Coronary artery (tissue), 2 donors: Measurements from ENCODE around the gene ACOXL.

ENCODE experiments used
- DNase-seq: peaks from one replicate; pipeline ENCODE4 v3.0.0-alpha.2; 2017; ENCODE audit warnings: low spot score
- H3K27ac ChIP-seq, 2 donors: fragments of 200-600 bp; sonication (generic); one replicate each; pipeline ENCODE4 v1.5.1; 2016 to 2019
- H3K4me3 ChIP-seq: fragments of 200-600 bp; sonication (generic); 2 replicates; pipeline ENCODE4 v1.5.1; 2016; ENCODE audit warnings: mild to moderate bottlenecking, moderate library complexity
- CTCF ChIP-seq: fragments of 200-600 bp; sonication (generic); IDR thresholded peaks from one replicate; pipeline ENCODE4 v1.5.1; 2019; ENCODE audit warnings: antibody characterized with exemption

Gene ACOXL

GRCh38 chr2:111055735-111056134 lies 323.4 kb downstream of the ACOXL start:
- H3K4me3 ChIP-seq, result no peak overlapping the region
- TF ChIP-seq CTCF, result no peak
- no peak overlapping the region for H3K27ac ChIP-seq
- DNase-seq, result no peak

GRCh38 chr2:111057045-111057444 lies 324.7 kb downstream of the ACOXL start:
- Histone ChIP-seq H3K4me3 (no peak overlapping the region), H3K27ac (no peak overlapping the region)
- no peak for TF ChIP-seq CTCF
- no peak for DNase-seq

GRCh38 chr2:111057721-111058120 lies 325.3 kb downstream of the ACOXL start:
- no peak for TF ChIP-seq CTCF
- Histone ChIP-seq H3K27ac (no peak overlapping the region), H3K4me3 (no peak overlapping the region)
- no peak for DNase-seq

- TF ChIP-seq CTCF, result no peak
- Histone ChIP-seq H3K4me3 (no peak overlapping the region), H3K27ac (no peak overlapping the region)
- DNase-seq, result no peak
Measured at GRCh38 chr2:111058264-111058663, 325.9 kb downstream of the ACOXL start.

- TF ChIP-seq CTCF, result no peak
- DNase-seq, result no peak
- no peak overlapping the region for H3K27ac ChIP-seq
- no peak overlapping the region for H3K4me3 ChIP-seq
Measured at GRCh38 chr2:111061191-111061590, 328.8 kb downstream of the ACOXL start.

- no peak for TF ChIP-seq CTCF
- Histone ChIP-seq H3K4me3 (no peak overlapping the region), H3K27ac (no peak overlapping the region)
- no peak for DNase-seq
Measured at GRCh38 chr2:111062417-111062816, 330.0 kb downstream of the ACOXL start.

GRCh38 chr2:111066062-111066593 lies 333.8 kb downstream of the ACOXL start:
- Histone ChIP-seq H3K4me3 (no peak overlapping the region), H3K27ac (no peak overlapping the region)
- DNase-seq, result no peak
- TF ChIP-seq CTCF, result no peak
